A673 (cell line): Measurements from ENCODE around the gene MRPL47. TPM values are rescaled to one million over a fixed set of nuclear protein-coding genes. Genes with fewer than 3 reads are reported as not detected.

Source experiments
- Bru-seq: library from RNA; stranded (reverse); fragments of 400-500 nt; gene quantifications from one replicate; lab custom pipeline; 2021; lab: Mats Ljungman, UMichigan
- BruChase-seq, 2 experiments: library from RNA; stranded (reverse); fragments of 400-500 nt; gene quantifications; one replicate each; lab custom pipeline; 2021; lab: Mats Ljungman, UMichigan
- BruUV-seq: library from RNA; stranded (reverse); fragments of 400-500 nt; replicated peaks from 2 replicates; lab custom pipeline; 2021; lab: Mats Ljungman, UMichigan
- CTCF ChIA-PET: fragments of 300-600 bp; sonication (Branson Sonifier 250); formaldehyde crosslinking; loops from one replicate; lab custom pipeline; 2022; ENCODE audit warnings: antibody characterized with exemption; lab: Charles Lee
- POLR2A ChIA-PET: fragments of 300-600 bp; sonication (Branson Sonifier 250); formaldehyde crosslinking; loops from one replicate; lab custom pipeline; 2022; ENCODE audit warnings: antibody characterized with exemption; ENCODE audit not compliant: low non-redundant PET; lab: Charles Lee
- DNase-seq: peaks from one replicate; pipeline ENCODE4 v3.0.0-alpha.2; 2015; ENCODE audit warnings: low spot score
- H3K27ac ChIP-seq: fragments of 200-600 bp; sonication (generic); 2 replicates; pipeline ENCODE4 v1.5.1; 2016; ENCODE audit warnings: mixed run types, low read depth, mild to moderate bottlenecking, mixed read lengths, antibody characterized with exemption, low read length; ENCODE audit not compliant: poor library complexity, severe bottlenecking
- H3K27me3 ChIP-seq: fragments of 200-600 bp; sonication (generic); replicated peaks from 2 replicates; pipeline ENCODE4 v1.6.1; 2017; ENCODE audit warnings: mixed run types, low read depth, mild to moderate bottlenecking, mixed read lengths, antibody characterized with exemption, low read length; ENCODE audit not compliant: insufficient read depth, poor library complexity
- H3K36me3 ChIP-seq: fragments of 200-600 bp; sonication (generic); 2 replicates; pipeline ENCODE4 v1.6.1; 2016; ENCODE audit warnings: mixed run types, mild to moderate bottlenecking, mixed read lengths, antibody characterized with exemption, low read length; ENCODE audit not compliant: insufficient read depth, poor library complexity, severe bottlenecking
- H3K4me1 ChIP-seq: fragments of 200-600 bp; sonication (generic); 2 replicates; pipeline ENCODE4 v1.6.1; 2017; ENCODE audit warnings: mixed run types, mild to moderate bottlenecking, mixed read lengths, antibody characterized with exemption, low read length; ENCODE audit not compliant: insufficient read depth, poor library complexity, severe bottlenecking
- H3K4me3 ChIP-seq: fragments of 200-600 bp; sonication (generic); 2 replicates; pipeline ENCODE4 v1.5.1; 2016; ENCODE audit warnings: low read depth, mixed run types, mild to moderate bottlenecking, mixed read lengths, low read length; ENCODE audit not compliant: poor library complexity, severe bottlenecking
- H3K9me3 ChIP-seq: fragments of 200-600 bp; sonication (generic); 2 replicates; pipeline ENCODE4 v1.6.1; 2016; ENCODE audit warnings: mixed run types, low read depth, mild to moderate bottlenecking, mixed read lengths, antibody characterized with exemption, low read length; ENCODE audit not compliant: poor library complexity, severe bottlenecking
- EZH2 ChIP-seq: fragments of 200-600 bp; sonication (generic); IDR thresholded peaks from 2 replicates; pipeline ENCODE4 v1.6.1; 2017; ENCODE audit warnings: borderline replicate concordance, low read depth, mild to moderate bottlenecking, mixed read lengths, antibody characterized with exemption, low read length; ENCODE audit not compliant: poor library complexity, severe bottlenecking
- intact Hi-C: fragments of 100-400 bp; cut with micrococcal nuclease; formaldehyde crosslinking; loops from one replicate; pipeline ENCODE4 v1.10.0; 2022; ENCODE audit not compliant: unreplicated experiment
- long read RNA-seq: library from polyadenylated mRNA; stranded (forward); transcript quantifications from one replicate; pipeline ENCODE4 v2.0.0, GENCODE V29; 2022
- total RNA-seq: library from RNA; stranded (reverse); gene quantifications from 2 replicates; pipeline ENCODE4 v1.2.3, GENCODE V29; 2021
- TF ChIP-seq, protein P1 (sequence below): fragments of 300-800, 200-600 bp; sonication (generic); conservative IDR thresholded peaks from 2 replicates; pipeline ENCODE4 v1.5.1; 2017; ENCODE audit warnings: low read depth, mild to moderate bottlenecking, antibody characterized with exemption, low read length, moderate library complexity, mixed read lengths

MRPL47 gene
- 84.6 and 88.0 TPM in 2 replicates for total RNA-seq
- Bru-seq, nascent RNA: percentile 92 among the genes with signal in this experiment
- BruChase-seq, experiment 1, labeled RNA remaining after a 2-hour chase: percentile 73 among the genes with signal in this experiment
- BruChase-seq, experiment 2, labeled RNA remaining after a 6-hour chase: percentile 82 among the genes with signal in this experiment
- long read RNA-seq, transcript MRPL47-203 (7 exons, 1,370 nt): major isoform, 225 of 257 reads
- long read RNA-seq, transcript MRPL47-202 (6 exons, 673 nt): minor isoform, 10 of 257 reads
- long read RNA-seq, partial matches to known transcripts: 3 of 257 reads
- long read RNA-seq, other reads (novel, unspliced or antisense): 15 of 257 reads

DNA sequence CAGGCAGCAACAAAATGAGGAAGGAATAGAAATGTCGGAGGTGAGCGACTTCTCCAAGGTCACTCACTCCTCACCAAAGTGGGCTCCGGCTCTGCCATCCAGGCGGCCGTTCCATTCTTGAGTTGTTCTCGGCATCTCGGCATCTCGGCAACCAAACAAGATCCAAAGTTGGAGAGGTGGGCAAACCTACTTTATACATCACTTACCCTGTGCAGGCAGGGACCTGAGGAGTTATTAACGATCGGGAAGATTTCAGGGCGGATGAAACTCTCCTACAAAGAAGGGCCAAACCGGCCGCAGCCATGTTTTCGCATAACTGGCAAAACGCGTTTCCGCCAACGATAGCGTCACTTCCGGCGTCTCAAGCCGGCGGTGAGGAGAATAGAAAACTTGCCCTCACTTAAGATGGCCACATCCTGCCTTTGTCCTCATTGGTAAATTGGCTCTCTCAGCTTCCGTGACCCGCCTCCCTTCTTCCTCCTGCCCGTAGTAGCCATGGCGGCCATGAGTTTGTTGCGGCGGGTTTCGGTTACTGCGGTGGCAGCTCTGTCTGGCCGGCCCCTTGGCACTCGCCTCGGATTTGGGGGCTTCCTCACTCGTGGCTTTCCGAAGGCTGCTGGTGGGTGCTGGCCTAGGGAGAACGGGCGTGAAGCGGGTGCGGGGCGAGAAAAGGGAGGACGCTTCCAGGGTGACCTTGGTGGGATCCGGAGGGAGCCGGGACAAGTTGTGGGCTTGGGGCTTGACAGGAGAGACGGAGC is at the start of gene MRPL47, which contains the start of gene NDUFB5:
TSS of gene MRPL47 (minus strand) at position 318 of the 758 bp plus-strand sequence. CDS start at position 304, 14 bp downstream.
TSS of gene NDUFB5 (plus strand) at position 474 of the 758 bp plus-strand sequence. CDS start at position 496, 22 bp downstream.
- Histone ChIP-seq H3K4me1 (peaks cover 7% of the 10 kb centered on the region), H3K4me3 (peak within 1 kb of the TSS; percentile 85), H3K9me3 (no peaks in the 10 kb centered on the region), H3K36me3 (peaks cover 41% of the 10 kb centered on the region), H3K27me3 (no peaks in the 10 kb centered on the region), H3K27ac (peak within 1 kb of the TSS; percentile 95)
- intact Hi-C loops: no loop called here
- CTCF ChIA-PET: no interaction called here
- DNase-seq: peak; percentile 98
- TF ChIP-seq, protein P1, sequence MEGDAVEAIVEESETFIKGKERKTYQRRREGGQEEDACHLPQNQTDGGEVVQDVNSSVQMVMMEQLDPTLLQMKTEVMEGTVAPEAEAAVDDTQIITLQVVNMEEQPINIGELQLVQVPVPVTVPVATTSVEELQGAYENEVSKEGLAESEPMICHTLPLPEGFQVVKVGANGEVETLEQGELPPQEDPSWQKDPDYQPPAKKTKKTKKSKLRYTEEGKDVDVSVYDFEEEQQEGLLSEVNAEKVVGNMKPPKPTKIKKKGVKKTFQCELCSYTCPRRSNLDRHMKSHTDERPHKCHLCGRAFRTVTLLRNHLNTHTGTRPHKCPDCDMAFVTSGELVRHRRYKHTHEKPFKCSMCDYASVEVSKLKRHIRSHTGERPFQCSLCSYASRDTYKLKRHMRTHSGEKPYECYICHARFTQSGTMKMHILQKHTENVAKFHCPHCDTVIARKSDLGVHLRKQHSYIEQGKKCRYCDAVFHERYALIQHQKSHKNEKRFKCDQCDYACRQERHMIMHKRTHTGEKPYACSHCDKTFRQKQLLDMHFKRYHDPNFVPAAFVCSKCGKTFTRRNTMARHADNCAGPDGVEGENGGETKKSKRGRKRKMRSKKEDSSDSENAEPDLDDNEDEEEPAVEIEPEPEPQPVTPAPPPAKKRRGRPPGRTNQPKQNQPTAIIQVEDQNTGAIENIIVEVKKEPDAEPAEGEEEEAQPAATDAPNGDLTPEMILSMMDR: no peak
- no peak for TF ChIP-seq EZH2
- BruUV-seq: no TSS peak
- POLR2A ChIA-PET: no interaction called here

DNA sequence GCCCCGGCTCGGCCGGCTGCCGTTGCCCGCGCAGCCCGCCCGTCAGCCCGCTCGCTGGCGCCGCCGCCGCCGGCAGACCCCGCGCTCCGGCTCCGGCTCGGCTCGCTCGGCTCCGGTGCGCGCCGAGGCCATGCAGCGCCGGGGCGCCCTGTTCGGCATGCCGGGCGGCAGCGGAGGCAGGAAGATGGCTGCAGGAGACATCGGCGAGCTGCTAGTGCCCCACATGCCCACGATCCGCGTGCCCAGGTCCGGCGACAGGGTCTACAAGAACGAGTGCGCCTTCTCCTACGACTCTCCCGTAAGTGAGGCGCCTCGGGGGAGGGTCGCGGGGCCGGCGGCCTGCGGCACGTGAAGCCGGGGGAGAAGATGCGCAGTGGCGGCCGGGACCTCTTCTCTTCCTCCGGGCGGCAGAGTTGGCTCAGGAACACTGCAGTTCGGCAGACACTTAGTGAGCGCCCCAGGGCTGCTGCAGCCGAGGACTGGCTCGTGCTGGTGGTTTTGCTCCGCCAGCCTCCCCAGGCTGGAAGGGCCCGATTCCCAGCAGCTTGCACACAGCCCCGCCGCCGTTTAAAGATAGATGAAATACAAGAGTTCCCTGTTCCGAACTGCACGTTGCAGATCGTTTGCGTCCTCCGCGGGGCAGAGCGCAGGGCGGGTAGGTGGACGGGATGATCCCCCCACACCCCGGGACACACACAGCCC is 48.8 kb upstream of the MRPL47 start:
- Histone ChIP-seq H3K4me3 (peak overlapping the region; percentile 94), H3K36me3 (no peaks in the 10 kb centered on the region), H3K27me3 (no peaks in the 10 kb centered on the region), H3K27ac (peak overlapping the region; percentile 92), H3K9me3 (no peaks in the 10 kb centered on the region), H3K4me1 (peaks cover 19% of the 10 kb centered on the region)
- POLR2A ChIA-PET: no interaction called here
- peak; percentile 89 for DNase-seq
- TF ChIP-seq, protein P1: peak; percentile 39
- no peak for TF ChIP-seq EZH2
- intact Hi-C loops: loop anchor here (5.0 kb wide), 1 partner anchor 949 kb away; the partner anchor contains the start of gene TTC14
- BruUV-seq: no TSS peak
- CTCF ChIA-PET: no interaction called here
